Duodenal mucosa (tissue), 2 donors: ENCODE results near the gene RPS6KA4.
"Not testable (repeated sequence)": the region's sequence is repeated elsewhere in the genome, so short reads cannot be mapped to it uniquely, and the experiment has no call there.

Experiments
- H3K27ac ChIP-seq: one replicate; pipeline ENCODE4 v1.7.0; 2013; ENCODE audit warnings: low read depth, low read length
- H3K27me3 ChIP-seq, 2 donors: one replicate each; pipeline ENCODE4 v1.7.0; 2013; ENCODE audit warnings: low read length in 2 of 2, control low read depth in 1 of 2; ENCODE audit not compliant: insufficient read depth in 2 of 2, control insufficient read depth in 1 of 2
- H3K36me3 ChIP-seq, 2 donors: one replicate each; pipeline ENCODE4 v1.7.0; 2013; ENCODE audit warnings: low read length in 2 of 2, control low read depth in 1 of 2; ENCODE audit not compliant: insufficient read depth in 2 of 2, control insufficient read depth in 1 of 2
- H3K4me1 ChIP-seq, 2 donors: one replicate each; pipeline ENCODE4 v1.7.0; 2013; ENCODE audit warnings: low read length in 2 of 2, control low read depth in 1 of 2; ENCODE audit not compliant: insufficient read depth in 2 of 2, control insufficient read depth in 1 of 2
- H3K4me3 ChIP-seq, 2 donors: one replicate each; pipeline ENCODE4 v1.7.0; 2013; ENCODE audit warnings: low read length in 2 of 2, low read depth in 1 of 2
- H3K9ac ChIP-seq, 2 donors: one replicate each; pipeline ENCODE4 v1.7.0; 2013; ENCODE audit warnings: low read length in 2 of 2, low read depth in 1 of 2
- H3K9me3 ChIP-seq, 2 donors: one replicate each; pipeline ENCODE4 v1.7.0; 2013; ENCODE audit warnings: low read length in 2 of 2, control low read depth in 1 of 2; ENCODE audit not compliant: control insufficient read depth in 1 of 2

Gene RPS6KA4

GRCh38 chr11:64415286-64415685, 56.3 kb downstream of the RPS6KA4 start:
- Histone ChIP-seq H3K27ac (no peak overlapping the region), H3K4me3 (no peak overlapping the region), H3K36me3 (no peaks in the 10 kb centered on the region), H3K4me1 (no peaks in the 10 kb centered on the region), H3K9ac (no peak overlapping the region), H3K9me3 (peaks cover 0 to 2% of the 10 kb centered on the region in 2 donors), H3K27me3 (no peaks in the 10 kb centered on the region)

- no peak overlapping the region for H3K4me3 ChIP-seq
- peaks cover 0 to 2% of the 10 kb centered on the region in 2 donors for H3K9me3 ChIP-seq
- H3K9ac ChIP-seq, result no peak overlapping the region
- H3K4me1 ChIP-seq, result no peaks in the 10 kb centered on the region
- H3K27ac ChIP-seq, result no peak overlapping the region
- no peaks in the 10 kb centered on the region for H3K36me3 ChIP-seq
- H3K27me3 ChIP-seq, result no peaks in the 10 kb centered on the region
Measured at GRCh38 chr11:64415996-64416728, 57.2 kb downstream of the RPS6KA4 start.

- not testable (repeated sequence) for H3K9ac ChIP-seq, H3K27ac ChIP-seq, H3K4me3 ChIP-seq, H3K4me1 ChIP-seq, H3K36me3 ChIP-seq, H3K27me3 ChIP-seq, H3K9me3 ChIP-seq
Measured at GRCh38 chr11:64418233-64418632, 59.3 kb downstream of the RPS6KA4 start.

GRCh38 chr11:64419257-64419790, 60.4 kb downstream of the RPS6KA4 start:
- Histone ChIP-seq H3K9ac (no peak overlapping the region), H3K36me3 (no peaks in the 10 kb centered on the region), H3K27me3 (no peaks in the 10 kb centered on the region), H3K4me1 (no peaks in the 10 kb centered on the region), H3K27ac (no peak overlapping the region), H3K4me3 (no peak overlapping the region), H3K9me3 (peaks cover 0 to 2% of the 10 kb centered on the region in 2 donors)

- no peaks in the 10 kb centered on the region for H3K36me3 ChIP-seq
Measured at GRCh38 chr11:64419818-64420485, 61.0 kb downstream of the RPS6KA4 start.

More at GRCh38 chr11:64419818-64420485, 61.0 kb downstream of the RPS6KA4 start:
- peaks cover 0 to 2% of the 10 kb centered on the region in 2 donors for H3K9me3 ChIP-seq
- no peaks in the 10 kb centered on the region for H3K27me3 ChIP-seq
- no peak overlapping the region for H3K27ac ChIP-seq
- H3K4me1 ChIP-seq, result no peaks in the 10 kb centered on the region
- no peak overlapping the region for H3K4me3 ChIP-seq
- H3K9ac ChIP-seq, result no peak overlapping the region
